NCI-H2227 treated with DMSO at 0.1 percent for 48 hours (cell line): ENCODE measurements around the gene ZNF792.
"Not testable (repeated sequence)": the region's sequence is repeated elsewhere in the genome, so short reads cannot be mapped to it uniquely, and the experiment has no call there.

Source experiments
- DNase-seq: peaks from one replicate; lab custom pipeline; 2025; lab: John Stamatoyannopoulos, UW

The ZNF792 gene

DNA sequence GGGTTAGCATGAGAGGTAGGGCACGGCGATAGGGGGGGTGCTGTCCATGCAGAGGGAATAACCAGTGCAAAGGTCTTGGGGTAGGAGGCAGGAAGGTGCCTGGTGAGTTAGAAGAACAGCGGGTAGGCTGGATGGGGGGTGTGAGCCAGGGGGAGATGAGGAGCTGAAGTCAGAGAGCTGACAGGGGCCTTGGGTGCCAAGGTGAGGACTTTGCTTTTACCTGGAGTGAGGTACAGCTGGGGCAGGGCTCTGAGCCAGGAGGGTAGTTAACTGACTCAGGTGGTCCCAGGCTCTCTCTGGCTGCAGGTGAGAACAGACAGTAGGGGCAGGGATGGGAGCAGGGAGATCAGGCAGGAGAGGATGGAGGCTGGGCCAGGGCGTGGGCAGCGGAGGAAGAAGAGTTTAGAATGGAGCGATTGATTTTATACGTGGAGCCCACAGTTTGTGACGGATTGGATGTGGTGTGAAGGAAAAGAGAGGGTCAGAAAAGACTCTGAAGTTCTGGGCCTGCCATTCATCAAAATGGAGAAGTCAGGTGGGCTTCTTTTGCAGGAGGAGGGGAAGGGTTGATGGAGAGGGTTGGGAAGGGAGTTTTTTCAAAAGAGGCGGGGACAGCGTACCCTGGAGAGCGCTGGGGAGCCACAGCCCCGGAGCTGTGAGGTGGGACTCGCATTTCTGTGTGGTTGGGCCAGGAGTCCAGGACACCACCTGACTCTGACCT, 34.9 kb upstream of the ZNF792 start:
- no peak for DNase-seq

DNA sequence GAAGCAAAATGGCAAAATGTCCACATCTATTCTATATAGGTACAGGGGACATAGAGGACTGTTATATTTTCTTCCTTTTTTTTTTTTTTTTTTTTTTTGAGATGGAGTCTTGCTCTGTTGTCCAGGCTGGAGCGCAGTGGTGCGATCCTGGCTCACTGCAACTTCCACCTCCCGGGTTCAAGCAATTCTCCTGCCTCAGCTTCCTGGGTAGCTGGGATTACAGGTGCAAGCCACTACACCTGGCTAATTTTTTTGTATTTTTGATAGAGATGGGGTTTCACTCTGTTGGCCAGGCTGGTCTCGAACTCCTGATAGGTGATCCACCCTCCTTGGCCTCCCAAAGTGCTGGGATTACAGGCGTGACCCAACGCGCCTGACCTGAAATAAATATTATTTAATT, 34.2 kb upstream of the ZNF792 start:
- not testable (repeated sequence) for DNase-seq

DNA sequence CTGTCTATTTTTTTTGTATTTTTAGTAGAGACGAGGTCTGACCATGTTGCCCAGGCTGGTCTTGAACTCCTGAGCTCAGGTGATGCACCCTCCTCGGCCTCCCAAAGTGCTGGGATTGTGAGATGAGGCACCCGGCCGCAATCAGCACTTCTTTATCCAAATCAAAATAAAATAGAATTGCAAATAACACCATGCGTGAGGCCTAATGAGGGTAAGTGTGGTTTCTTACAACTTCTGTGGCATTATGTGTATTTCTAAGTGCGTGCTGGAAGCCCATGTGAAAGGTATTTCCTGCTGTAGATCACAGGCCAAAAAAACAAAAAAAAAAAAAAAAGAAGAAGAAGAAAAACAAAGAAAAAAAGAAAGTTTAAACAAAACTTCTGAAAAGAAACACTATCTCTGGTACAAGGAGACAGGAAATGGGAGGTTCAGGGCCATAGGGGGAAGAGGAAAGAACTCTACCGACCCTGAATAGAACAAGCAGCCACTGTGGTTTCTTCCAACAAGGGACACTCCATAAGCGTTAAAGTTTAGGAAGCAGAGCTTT, 33.1 kb upstream of the ZNF792 start:
- DNase-seq, result no peak

DNA sequence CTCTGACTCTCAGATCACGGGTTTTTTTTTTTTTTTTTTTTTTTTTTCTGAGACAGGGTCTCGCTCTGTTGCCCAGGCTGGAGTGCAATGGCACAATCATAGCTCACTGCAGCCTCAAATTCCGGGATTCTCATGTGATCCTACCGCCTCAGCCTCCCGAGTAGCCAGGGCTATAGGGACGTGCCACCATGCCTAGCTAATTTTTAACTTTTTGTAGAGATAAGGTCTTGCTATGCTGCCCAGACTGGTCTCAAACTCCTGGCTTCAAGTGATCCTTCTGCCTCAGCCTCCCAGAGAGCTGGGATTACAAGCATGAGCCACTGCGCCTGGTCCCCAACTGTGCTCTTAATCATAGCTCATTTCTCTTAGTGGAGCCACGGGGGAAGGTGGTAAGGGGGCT, 31.5 kb upstream of the ZNF792 start:
- no peak for DNase-seq

DNA sequence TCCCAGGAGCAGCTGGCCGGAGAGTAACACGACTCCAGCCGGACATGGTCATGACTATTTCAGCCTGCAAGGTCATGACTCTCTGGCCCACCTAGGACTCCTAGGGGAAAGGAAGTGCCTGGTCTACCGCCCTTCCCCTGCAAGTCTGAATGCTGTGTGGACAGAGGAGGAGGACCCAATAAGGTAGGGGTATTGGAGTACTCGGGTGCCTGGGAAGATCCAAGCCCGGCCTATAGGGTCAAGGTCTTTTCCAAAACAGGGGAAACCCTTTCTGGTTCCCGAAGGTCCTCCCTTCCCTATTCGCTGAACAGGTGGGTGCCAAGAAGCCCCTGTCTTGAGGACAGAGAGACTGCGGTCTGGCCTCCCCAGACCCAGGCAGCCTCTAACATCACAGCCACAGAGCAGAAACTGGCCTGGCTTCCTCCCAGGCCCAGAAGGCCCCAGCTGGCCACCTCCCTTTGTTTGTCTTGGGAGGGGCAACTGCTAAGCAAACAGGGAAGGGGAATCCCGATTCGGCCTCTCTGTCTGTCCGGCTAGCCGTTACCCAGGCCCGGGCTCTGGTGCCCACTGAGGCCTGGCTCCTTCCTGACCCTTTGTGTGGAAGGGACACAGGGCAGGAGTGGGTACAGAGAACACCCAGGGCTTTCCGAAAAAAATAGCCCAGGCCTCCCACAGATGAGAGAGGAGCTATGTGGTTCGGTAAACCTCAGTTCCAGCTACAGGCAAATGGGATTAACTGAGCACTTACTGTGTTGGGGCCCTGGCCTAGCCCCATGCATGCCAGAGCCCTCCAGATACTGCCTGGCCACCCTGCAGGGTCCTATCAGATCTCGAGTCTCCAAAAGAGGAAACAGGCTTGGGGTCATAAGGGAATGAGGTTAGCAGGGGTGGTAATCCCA, 30.9 kb upstream of the ZNF792 start:
- no peak for DNase-seq

DNA sequence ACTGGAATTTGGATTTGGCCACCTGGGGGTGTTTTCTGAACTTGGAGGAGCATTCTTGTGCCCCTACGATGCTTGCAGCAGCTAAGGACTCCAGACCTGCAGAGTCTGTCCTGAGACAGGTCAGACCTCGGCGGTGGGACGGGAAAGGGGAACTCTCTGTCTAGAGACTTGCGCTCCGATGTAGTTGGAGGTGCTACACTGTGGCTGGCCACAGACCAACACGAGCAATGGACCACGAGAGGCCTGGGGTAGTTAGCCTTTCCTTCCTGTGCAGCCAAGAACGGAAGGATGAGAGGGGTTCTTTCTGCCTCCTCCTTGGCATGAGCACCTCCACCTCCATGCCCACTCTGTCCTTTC, 30.2 kb upstream of the ZNF792 start:
- DNase-seq, result no peak

DNA sequence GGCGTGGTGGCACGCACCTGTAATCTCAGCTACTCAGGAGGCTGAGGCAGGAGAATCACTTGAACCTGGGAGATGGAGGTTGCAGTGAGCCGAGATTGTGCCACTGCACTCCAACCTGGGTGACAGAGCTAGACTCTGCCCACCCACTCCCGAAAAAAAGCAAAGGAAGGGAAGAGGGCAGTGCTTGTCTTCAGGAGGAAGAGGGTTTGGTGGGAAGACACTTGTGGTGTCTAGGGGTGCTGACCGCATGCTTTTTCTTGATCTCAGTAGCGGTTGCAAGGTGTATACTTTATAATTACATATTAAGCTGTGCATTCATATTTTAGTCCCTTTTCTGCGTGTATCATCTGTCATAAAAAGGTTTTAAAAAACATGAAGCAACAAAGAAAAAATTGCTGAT, 28.6 kb upstream of the ZNF792 start:
- not testable (repeated sequence) for DNase-seq

DNA sequence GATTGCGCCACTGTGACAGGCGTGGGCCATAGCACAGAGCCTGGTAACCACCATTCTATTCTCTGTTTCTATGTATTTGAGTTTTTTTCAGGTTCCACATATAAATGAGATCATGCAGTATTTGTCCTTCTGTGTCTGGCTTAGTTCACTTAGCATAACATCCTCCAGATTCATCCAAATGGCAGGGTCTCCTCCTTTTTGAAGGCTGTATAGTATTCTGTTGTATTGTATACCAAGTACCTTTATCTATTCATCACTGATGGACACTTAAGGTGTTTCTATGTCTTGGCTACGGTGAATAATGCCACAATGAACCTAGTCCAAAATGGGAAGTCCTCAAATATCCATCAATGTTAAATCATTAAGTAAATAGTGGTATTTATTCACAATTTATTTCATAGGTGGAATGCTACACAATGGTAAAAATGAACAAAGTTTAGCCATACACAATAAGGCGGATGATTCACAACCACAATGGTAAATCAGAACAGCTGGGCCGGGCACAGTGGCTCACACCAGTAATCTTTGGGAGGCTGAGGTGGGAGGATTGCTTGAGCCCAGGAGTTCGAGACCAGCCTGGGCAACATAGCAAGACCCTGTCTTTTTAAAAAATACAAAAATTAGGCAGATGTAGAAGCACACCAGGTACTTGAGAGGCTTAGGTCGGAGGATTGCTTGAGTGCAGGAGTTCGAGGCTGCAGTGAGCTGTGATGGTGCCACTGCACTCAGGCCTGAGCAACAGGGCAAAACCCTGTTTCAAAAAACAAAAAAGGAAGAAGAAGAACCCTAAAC, 27.7 kb upstream of the ZNF792 start:
- no peak for DNase-seq

DNA sequence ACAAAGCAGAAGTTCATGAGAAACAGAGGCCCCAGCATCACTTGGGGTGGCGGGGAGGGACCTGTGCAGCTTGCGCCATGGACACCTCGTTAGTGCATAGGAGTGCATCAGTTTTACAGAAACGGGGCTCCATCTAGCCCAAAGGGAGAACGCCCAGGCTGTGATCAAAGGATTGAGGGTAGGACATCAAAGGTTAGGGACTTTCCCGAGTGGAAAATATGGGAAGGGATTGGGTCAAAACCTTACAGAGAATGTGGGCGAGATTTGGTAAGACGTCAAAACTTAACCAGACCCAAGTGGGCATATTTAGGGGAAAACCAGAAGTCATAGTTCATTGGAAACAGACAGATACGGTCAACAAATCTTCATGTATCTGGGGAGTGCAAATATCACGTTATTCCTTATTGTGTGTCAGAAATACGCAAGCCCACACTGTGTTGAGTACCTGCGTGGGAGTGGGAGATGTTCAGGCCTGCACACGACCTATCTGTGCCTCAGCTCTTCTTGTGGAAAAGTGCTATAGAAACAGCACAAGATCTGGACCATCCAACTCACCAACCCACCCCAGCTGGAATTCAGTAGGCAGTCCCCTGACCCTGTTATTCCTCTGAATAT, 26.7 kb upstream of the ZNF792 start:
- DNase-seq, result no peak

DNA sequence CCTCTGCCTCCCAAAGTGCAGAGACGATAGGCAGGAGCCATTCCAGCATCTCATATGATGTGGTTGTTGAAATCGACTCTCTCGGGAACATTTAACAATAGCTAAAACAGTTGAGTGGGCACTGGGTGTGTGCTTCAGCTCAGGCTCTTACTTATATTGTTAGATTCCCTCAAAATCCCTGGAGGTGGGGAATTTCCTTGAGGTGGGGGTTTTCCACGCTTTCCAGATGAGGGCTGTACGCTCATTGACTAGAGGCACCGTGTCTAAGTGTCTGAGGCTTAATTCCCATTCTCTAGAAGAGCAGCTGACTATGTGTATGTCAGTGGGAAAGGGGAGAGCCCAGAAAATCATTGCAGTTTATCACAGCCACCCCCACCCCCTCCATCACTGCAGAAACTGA, 25.3 kb upstream of the ZNF792 start:
- DNase-seq, result no peak

DNA sequence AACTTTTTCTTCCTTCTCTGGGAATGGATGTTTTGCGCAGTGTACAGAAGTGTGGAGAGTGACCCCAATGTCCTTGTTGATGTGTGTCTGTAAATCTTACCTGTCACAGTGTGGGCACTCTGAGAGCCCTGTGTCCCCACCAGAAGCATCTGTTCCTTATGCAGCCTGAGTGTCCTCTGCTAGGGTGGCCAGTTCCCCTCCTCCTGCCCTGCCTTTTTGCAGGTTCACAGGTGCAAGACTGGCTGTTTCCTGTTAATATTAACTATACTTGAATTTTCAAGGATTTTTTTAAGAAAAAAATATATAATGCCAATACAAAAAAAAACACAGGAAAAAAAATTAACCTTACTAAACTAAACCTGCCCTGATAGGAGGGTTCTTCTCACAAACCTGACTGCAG, 24.1 kb upstream of the ZNF792 start:
- DNase-seq, result no peak

DNA sequence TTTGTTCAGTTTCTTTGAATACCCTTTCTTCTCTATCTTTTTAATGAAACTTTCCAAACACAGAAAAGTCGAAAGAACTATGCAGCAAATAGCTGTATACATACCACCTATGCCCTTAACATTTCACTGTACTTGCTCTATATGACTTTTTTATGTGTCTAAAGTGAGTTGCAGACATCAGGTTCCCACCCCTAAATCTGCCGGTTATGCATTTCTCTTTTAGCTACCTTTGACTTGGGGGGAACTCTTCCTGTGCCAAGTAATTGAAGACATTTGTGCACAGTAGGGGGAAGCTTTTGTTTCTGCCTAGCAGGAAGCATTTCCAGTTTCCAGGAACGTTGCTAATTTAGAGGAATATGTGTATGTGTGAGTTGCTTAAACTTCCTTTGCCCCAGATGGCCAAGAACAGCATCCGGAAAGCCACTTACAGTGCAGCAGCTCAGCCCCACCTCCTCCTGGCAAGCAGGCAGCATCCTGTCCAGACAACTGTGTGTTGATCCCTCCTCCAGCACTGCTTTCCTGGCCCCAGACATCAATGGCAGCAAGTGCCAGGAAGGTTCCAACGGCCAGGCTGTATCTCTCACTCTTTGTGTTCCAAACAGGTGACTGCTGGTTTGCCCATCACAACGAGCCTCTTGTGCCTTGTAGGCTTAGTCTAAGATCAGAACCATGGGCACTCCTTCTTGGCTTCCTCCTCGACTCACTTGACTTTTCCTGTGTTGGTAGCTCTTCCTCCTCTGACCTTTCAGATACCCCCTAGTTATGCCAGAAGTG, 21.4 kb upstream of the ZNF792 start:
- no peak for DNase-seq

DNA sequence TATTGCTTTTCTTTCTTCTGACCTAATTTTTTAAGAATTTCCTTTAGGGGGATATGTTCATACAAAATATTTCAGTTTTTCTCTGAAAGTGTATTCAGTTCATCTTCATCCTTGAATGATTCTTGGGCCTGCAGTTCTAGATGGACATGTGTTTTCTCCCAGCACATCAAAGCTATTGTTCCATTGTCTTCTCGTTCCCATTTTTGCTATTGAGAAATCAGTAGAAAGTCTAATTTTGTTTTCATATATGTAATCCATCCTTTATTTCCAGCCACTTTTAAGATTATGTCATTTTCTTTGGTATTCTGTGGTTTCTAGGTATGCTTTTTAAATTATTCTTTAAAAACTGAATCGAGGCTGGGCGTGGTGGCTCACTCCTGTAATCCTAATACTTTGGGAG, 20.3 kb upstream of the ZNF792 start:
- no peak for DNase-seq

DNA sequence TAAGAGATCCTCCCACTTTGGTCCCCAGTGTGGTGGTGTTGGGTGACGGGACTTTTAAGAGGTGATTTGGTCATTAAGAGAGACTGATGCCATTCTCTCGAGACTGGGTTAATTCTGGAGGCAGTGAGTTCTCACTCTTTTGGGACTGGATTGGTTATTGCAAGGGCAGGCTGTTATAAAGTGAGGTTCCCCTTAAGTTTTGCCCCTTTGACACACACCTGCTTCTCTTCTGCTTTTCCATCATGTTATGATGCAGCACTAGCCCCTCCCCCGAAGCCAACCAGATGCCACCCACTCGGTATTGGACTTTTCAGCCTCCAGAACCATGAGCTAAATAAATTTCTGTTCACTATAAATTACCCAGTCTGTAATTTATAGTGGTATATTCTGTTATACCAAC, 19.8 kb upstream of the ZNF792 start:
- DNase-seq, result no peak

DNA sequence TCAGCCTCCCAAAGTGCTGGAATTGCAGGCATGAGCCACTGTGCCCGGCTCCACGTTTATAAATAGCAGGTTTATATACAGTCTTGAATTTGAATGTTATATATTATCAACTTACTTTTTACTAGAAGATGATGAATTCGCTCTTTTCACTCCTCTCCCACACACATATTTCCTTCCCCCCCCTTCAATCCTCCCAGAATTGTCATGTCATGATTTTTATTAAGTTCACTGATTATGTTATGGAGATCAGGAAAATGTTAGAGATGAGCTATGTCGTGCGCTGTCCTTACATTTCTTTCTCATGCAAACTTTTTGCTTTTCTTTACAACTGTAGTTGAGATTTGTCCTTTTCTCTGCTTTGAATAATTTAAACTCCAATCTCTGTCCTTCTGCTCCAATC, 18.2 kb upstream of the ZNF792 start:
- no peak for DNase-seq

DNA sequence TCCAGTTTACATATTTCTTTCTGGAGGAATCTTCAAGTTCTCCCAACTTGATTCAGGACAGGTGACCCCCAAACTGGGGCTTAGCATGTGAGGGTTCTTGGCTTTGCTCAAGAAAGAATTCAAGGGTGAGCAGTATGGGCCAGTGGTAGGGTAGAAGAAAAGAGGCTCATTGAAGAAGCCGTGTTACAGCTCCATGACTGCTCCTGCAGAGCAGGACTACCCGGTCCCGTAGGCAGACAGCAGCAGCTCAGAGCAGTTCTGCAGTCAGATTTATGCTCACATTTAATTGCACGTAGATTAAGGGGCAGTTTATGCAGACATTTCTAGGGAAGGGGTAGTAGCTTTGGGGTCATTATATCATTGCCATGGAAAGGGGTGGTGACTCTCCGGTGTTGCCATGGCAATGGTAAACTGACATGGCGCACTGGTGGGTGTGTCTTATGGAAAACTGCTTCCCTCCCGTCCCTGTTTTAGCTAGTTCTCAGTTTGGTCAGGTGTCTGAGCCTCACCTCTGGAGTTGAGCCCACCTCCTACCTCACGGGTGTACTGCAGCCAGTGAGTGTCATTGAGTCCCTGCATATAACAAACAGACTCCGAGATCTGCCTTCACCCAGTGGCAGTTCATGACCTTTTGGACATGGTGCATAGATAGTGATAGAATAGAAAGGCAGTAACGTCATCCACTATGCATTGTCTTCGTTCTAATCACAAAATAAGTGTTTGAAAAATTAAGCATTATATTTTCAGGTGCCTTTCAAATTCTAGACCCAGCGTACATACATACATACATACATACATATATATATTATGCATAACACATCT, 16.0 kb upstream of the ZNF792 start:
- no peak for DNase-seq

DNA sequence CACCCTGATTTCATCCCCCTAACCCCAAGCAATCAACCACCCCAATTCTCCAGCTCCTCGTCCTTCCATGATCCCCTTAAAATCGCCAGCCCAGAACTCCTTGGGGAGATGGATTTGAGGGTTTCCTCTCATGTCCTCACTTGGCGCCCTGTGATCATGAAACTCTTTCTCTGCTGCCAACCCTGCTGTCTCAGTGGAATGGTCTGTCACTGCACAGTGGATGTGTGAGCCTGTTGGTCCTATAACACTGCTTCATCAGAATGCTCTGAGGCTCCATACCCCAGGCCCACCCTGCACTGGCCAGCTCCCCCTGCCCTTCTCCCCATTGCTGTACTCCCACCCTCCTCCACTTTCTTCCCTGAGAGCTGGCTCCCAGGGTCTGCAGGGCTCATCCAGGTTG, 12.6 kb upstream of the ZNF792 start:
- DNase-seq, result no peak

DNA sequence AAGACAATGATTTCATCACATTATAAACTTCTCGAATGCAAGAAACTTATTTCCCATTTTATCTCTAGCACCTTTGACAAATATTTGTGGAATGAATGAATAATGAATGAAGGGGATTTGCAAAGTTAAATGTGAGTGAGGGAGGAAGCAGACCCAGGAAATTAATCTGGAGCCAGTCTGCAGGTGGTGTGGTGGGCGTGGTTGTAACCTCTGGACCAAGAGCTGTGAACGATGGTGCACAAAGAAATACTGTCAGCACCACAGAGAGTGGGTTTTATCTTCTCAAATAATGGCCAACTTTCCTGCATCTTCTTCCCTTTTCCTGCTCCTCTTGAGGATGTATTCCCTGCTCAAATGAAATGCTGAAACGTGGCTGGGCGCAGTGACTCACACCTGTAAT, 11.0 kb upstream of the ZNF792 start:
- no peak for DNase-seq

DNA sequence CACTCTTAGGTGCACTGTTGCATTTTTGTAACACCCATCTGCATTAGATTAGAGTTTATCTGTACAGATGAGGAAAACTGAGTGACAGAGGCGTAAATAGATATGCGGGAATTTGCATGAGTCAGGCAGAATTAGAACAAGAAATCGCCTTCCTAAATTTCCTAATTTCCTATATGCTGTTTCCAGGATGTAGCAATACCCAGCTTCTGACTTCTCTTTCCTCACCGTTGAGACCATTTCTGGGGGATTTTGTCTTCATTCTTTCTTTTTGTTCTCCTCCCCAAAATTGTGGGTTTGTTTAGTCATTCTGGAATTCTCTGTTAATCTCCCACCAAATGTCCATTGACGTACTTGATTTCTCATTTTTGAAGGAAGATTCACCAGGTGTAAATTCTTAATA, 10.6 kb upstream of the ZNF792 start:
- no peak for DNase-seq

DNA sequence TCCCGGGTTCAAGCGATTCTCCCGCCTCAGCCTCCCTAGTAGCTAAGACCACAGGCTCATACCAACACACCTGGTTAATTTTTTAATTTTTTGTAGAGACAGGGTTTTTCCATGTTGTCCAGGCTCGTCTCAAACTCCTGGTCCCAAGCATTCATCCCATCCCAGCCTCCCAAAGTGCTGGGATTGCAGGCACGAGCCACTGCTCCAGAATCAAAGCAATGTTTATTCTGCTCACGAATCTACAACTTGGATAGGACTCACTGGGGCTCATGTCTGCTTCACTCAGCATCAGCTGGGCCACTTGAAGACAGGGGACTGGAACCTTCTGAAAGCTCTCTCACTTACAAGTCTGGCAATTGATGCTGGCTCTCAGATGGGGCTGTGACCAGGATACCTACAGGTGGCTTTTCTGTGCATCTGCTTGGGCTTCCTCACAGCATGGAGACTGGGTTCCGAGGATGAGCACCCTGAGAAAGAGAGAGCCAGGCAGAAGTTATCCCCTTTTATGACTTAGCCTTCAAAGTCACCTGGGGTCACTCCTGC, 8.2 kb upstream of the ZNF792 start:
- no peak for DNase-seq
